ENCODE data around the gene SLC6A5. TPM values are rescaled to one million over a fixed set of nuclear protein-coding genes. Genes with fewer than 3 reads are reported as not detected.

Gene SLC6A5
- total and polyA plus RNA-seq, 2 of the 4 experiments (the other 2 are of a cell fraction): not detected

DNA sequence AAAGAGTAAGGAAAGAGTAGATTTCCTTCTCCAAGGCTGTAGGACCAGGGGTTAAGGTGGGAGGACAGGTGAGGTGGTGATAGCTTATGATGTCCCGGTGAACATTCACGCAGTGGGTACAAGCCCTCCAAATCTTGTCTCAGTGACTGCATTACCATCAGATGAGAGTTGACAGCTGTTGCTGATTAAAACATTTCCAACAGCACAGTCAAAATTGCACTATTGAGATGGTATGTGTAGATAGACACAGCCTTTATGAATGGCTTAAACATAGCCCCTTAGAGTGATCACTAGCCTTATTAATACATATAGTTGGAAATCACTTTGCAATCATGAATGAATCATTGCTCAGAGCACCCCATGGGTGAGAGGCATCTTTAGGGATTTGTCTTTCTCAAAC lies 77.2 kb downstream of the SLC6A5 start:
- Histone ChIP-seq H3K27ac (ENCODE audit: insufficient read depth, low read length) (no peak overlapping the region), H2BK120ac (ENCODE audit: low read depth, low read length) (no peak overlapping the region), H3K4me3 (ENCODE audit: insufficient read depth, low read depth, low read length) (no peak overlapping the region), H3K14ac (replicated peaks; ENCODE audit: low read depth, low read length) (no peak overlapping the region), H3K36me3 (ENCODE audit: control insufficient read depth, insufficient read depth, low read length) (no peaks in the 10 kb centered on the region), H2AK9ac (replicated peaks; ENCODE audit: low read depth, low read length, poor library complexity) (no peak overlapping the region), H4K91ac (ENCODE audit: insufficient read depth, low read depth, low read length) (no peak overlapping the region), H2AFZ (replicated peaks; ENCODE audit: low read length, poor library complexity) (no peak overlapping the region), H4K20me1 (ENCODE audit: insufficient read depth, low read length) (no peaks in the 10 kb centered on the region), H3K9me1 (ENCODE audit: insufficient read depth, low read length) (no peaks in the 10 kb centered on the region), H3K23ac (ENCODE audit: low read depth, low read length) (no peak overlapping the region), H3K4me2 (ENCODE audit: low read depth, low read length) (no peak overlapping the region), H3K27me3 (ENCODE audit: control insufficient read depth, insufficient read depth, low read length) (no peaks in the 10 kb centered on the region; the same call in 1 of the 2 replicates), H3K4me1 (ENCODE audit: control insufficient read depth, insufficient read depth, low read length) (no peaks in the 10 kb centered on the region), H3K18ac (ENCODE audit: low read depth, low read length) (no peak overlapping the region), H2BK15ac (ENCODE audit: low read depth, low read length) (no peak overlapping the region), H4K8ac (ENCODE audit: low read depth in 2 of 2, low read length in 2 of 2) (no peak overlapping the region), H3K9me3 (ENCODE audit: control insufficient read depth, insufficient read depth, low read length) (no peaks in the 10 kb centered on the region), H3K4ac (ENCODE audit: low read depth, low read length) (no peak overlapping the region), H3K79me1 (ENCODE audit: low read depth in 1 of 2, low read length in 2 of 2) (no peaks in the 10 kb centered on the region), H2BK20ac (ENCODE audit: low read depth, low read length) (no peak overlapping the region), H2AK5ac (ENCODE audit: low read depth, low read length) (no peak overlapping the region), H3K9ac (ENCODE audit: low read depth, low read length) (no peak overlapping the region), H2BK5ac (ENCODE audit: low read depth, low read length, poor library complexity, severe bottlenecking) (no peak overlapping the region), H3K56ac (ENCODE audit: extremely low read depth, insufficient read depth, low read length) (no peak overlapping the region), H4K5ac (ENCODE audit: low read depth, low read length) (no peak overlapping the region)
- in situ Hi-C loops (cut with MboI; ENCODE audit: low sequenced_read_pairs) (no loop called here), intact Hi-C loops (cut with micrococcal nuclease) (no loop called here), dilution Hi-C loops (cut with HindIII; ENCODE audit: low sequenced_read_pairs, unreplicated experiment) (no loop called here)
- POLR2A ChIA-PET (ENCODE audit: unreplicated experiment): no interaction called here
- ATAC-seq (ENCODE audit: low read depth) (no peak), DNase-seq (no peak)
- BruUV-seq (replicated peaks): no TSS peak
- CTCF ChIA-PET: no interaction called here
- WGBS, 2 experiments (ENCODE audit: extremely low coverage in 2 of 2, insufficient read length in 1 of 2): no CpG with 5 or more reads among the region's 2 CpGs
- TF ChIP-seq MAZ (IDR thresholded peaks at IDR 0.05; ENCODE audit: borderline replicate concordance, low read depth, low read length) (no peak), BHLHE40 (IDR thresholded peaks at IDR 0.05; ENCODE audit: low read depth, low read length) (no peak), MAFK (IDR thresholded peaks at IDR 0.05; ENCODE audit: low read depth, low read length) (no peak), RCOR1 (IDR thresholded peaks at IDR 0.05; ENCODE audit: insufficient replicate concordance, low read length) (no peak), POLR2A (IDR thresholded peaks at IDR 0.05; ENCODE audit: low read depth, low read length) (no peak), FOS (IDR thresholded peaks at IDR 0.05; ENCODE audit: low read depth, low read length) (no peak), CHD1 (IDR thresholded peaks at IDR 0.05; ENCODE audit: low read depth, low read length) (no peak), RAD21 (IDR thresholded peaks at IDR 0.05; ENCODE audit: low read length) (no peak), NFE2L2 (IDR thresholded peaks at IDR 0.05; ENCODE audit: low read depth, low read length) (no peak), MXI1 (IDR thresholded peaks at IDR 0.05; ENCODE audit: borderline replicate concordance, low read depth, low read length) (no peak), SMC3 (IDR thresholded peaks at IDR 0.05; ENCODE audit: low read depth, low read length) (no peak), CEBPB (IDR thresholded peaks at IDR 0.05; ENCODE audit: low read depth, low read length) (no peak), RFX5 (IDR thresholded peaks at IDR 0.05; ENCODE audit: low read depth, low read length) (no peak)
- TF ChIP-seq, protein P1, sequence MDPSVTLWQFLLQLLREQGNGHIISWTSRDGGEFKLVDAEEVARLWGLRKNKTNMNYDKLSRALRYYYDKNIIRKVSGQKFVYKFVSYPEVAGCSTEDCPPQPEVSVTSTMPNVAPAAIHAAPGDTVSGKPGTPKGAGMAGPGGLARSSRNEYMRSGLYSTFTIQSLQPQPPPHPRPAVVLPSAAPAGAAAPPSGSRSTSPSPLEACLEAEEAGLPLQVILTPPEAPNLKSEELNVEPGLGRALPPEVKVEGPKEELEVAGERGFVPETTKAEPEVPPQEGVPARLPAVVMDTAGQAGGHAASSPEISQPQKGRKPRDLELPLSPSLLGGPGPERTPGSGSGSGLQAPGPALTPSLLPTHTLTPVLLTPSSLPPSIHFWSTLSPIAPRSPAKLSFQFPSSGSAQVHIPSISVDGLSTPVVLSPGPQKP (IDR thresholded peaks at IDR 0.05; ENCODE audit: borderline replicate concordance, low read depth, low read length): no peak
- TF ChIP-seq, protein P2, sequence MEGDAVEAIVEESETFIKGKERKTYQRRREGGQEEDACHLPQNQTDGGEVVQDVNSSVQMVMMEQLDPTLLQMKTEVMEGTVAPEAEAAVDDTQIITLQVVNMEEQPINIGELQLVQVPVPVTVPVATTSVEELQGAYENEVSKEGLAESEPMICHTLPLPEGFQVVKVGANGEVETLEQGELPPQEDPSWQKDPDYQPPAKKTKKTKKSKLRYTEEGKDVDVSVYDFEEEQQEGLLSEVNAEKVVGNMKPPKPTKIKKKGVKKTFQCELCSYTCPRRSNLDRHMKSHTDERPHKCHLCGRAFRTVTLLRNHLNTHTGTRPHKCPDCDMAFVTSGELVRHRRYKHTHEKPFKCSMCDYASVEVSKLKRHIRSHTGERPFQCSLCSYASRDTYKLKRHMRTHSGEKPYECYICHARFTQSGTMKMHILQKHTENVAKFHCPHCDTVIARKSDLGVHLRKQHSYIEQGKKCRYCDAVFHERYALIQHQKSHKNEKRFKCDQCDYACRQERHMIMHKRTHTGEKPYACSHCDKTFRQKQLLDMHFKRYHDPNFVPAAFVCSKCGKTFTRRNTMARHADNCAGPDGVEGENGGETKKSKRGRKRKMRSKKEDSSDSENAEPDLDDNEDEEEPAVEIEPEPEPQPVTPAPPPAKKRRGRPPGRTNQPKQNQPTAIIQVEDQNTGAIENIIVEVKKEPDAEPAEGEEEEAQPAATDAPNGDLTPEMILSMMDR (conservative IDR thresholded peaks at IDR 0.05; ENCODE audit: low read depth, low read length): no peak
- TF ChIP-seq, protein P3, sequence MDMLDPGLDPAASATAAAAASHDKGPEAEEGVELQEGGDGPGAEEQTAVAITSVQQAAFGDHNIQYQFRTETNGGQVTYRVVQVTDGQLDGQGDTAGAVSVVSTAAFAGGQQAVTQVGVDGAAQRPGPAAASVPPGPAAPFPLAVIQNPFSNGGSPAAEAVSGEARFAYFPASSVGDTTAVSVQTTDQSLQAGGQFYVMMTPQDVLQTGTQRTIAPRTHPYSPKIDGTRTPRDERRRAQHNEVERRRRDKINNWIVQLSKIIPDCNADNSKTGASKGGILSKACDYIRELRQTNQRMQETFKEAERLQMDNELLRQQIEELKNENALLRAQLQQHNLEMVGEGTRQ (IDR thresholded peaks at IDR 0.05; ENCODE audit: low read depth, low read length): no peak

Data from IMR-90 (cell line).